T-helper 1 cell treated with Interleukin-12 subunit alpha and Interleukin-12 subunit beta and Interleukin-4 antibody, amounts not matched to agents 30 μg/mL and 1 μg/mL, for 36 hours (primary cell): ENCODE measurements around the gene SEMA3E.
"Not testable (repeated sequence)": the region's sequence is repeated elsewhere in the genome, so short reads cannot be mapped to it uniquely, and the experiment has no call there.

Experiments used
- H3K27ac Mint-ChIP-seq: one replicate; pipeline ENCODE4 v1.8.0; 2021; ENCODE audit warnings: mild to moderate bottlenecking, mixed read lengths
- H3K27me3 Mint-ChIP-seq: one replicate; pipeline ENCODE4 v1.8.0; 2021; ENCODE audit warnings: low read depth, mixed read lengths
- H3K36me3 Mint-ChIP-seq: one replicate; pipeline ENCODE4 v1.8.0; 2021; ENCODE audit warnings: low read depth, mixed read lengths
- H3K4me1 Mint-ChIP-seq: one replicate; pipeline ENCODE4 v1.8.0; 2021; ENCODE audit warnings: low read depth, mixed read lengths
- H3K4me3 Mint-ChIP-seq: one replicate; pipeline ENCODE4 v1.8.0; 2021; ENCODE audit warnings: mild to moderate bottlenecking, moderate library complexity, mixed read lengths
- H3K9me3 Mint-ChIP-seq: one replicate; pipeline ENCODE4 v1.8.0; 2021; ENCODE audit warnings: mixed read lengths

SEMA3E gene

GRCh38 chr7:83610649-83611304 is 38.2 kb downstream of the SEMA3E start:
- Mint-ChIP-seq H3K4me3 (no peak overlapping the region), H3K9me3 (no peaks in the 10 kb centered on the region), H3K27ac (no peak overlapping the region), H3K27me3 (no peaks in the 10 kb centered on the region), H3K4me1 (no peaks in the 10 kb centered on the region), H3K36me3 (no peaks in the 10 kb centered on the region)

GRCh38 chr7:83608716-83609115 is 40.2 kb downstream of the SEMA3E start:
- H3K27ac Mint-ChIP-seq, result no peak overlapping the region
- H3K9me3 Mint-ChIP-seq, result no peaks in the 10 kb centered on the region
- no peaks in the 10 kb centered on the region for H3K4me1 Mint-ChIP-seq
- no peak overlapping the region for H3K4me3 Mint-ChIP-seq
- H3K36me3 Mint-ChIP-seq, result no peaks in the 10 kb centered on the region
- H3K27me3 Mint-ChIP-seq, result no peaks in the 10 kb centered on the region

- H3K27ac Mint-ChIP-seq, result no peak overlapping the region
- H3K27me3 Mint-ChIP-seq, result no peaks in the 10 kb centered on the region
- no peaks in the 10 kb centered on the region for H3K4me1 Mint-ChIP-seq
- no peaks in the 10 kb centered on the region for H3K9me3 Mint-ChIP-seq
- H3K36me3 Mint-ChIP-seq, result no peaks in the 10 kb centered on the region
- H3K4me3 Mint-ChIP-seq, result no peak overlapping the region
These were observed 45.3 kb downstream of the SEMA3E start for GRCh38 chr7:83603649-83604048.

GRCh38 chr7:83599131-83599530 is 49.8 kb downstream of the SEMA3E start:
- H3K27me3 Mint-ChIP-seq, result no peaks in the 10 kb centered on the region
- no peaks in the 10 kb centered on the region for H3K36me3 Mint-ChIP-seq
- no peak overlapping the region for H3K27ac Mint-ChIP-seq
- no peak overlapping the region for H3K4me3 Mint-ChIP-seq
- no peaks in the 10 kb centered on the region for H3K9me3 Mint-ChIP-seq
- H3K4me1 Mint-ChIP-seq, result no peaks in the 10 kb centered on the region

- H3K36me3 Mint-ChIP-seq, result no peaks in the 10 kb centered on the region
- H3K27me3 Mint-ChIP-seq, result no peaks in the 10 kb centered on the region
- no peak overlapping the region for H3K4me3 Mint-ChIP-seq
- H3K4me1 Mint-ChIP-seq, result no peaks in the 10 kb centered on the region
- H3K27ac Mint-ChIP-seq, result no peak overlapping the region
- H3K9me3 Mint-ChIP-seq, result no peaks in the 10 kb centered on the region
These were observed 54.9 kb downstream of the SEMA3E start for GRCh38 chr7:83593921-83594475.

GRCh38 chr7:83588602-83589240 is 60.2 kb downstream of the SEMA3E start:
- no peaks in the 10 kb centered on the region for H3K4me1 Mint-ChIP-seq
- no peak overlapping the region for H3K27ac Mint-ChIP-seq
- H3K9me3 Mint-ChIP-seq, result no peaks in the 10 kb centered on the region
- H3K4me3 Mint-ChIP-seq, result no peak overlapping the region
- H3K36me3 Mint-ChIP-seq, result no peaks in the 10 kb centered on the region
- no peaks in the 10 kb centered on the region for H3K27me3 Mint-ChIP-seq

- H3K9me3 Mint-ChIP-seq, result no peaks in the 10 kb centered on the region
- no peaks in the 10 kb centered on the region for H3K36me3 Mint-ChIP-seq
- no peak overlapping the region for H3K4me3 Mint-ChIP-seq
- H3K4me1 Mint-ChIP-seq, result no peaks in the 10 kb centered on the region
- no peaks in the 10 kb centered on the region for H3K27me3 Mint-ChIP-seq
- H3K27ac Mint-ChIP-seq, result no peak overlapping the region
These were observed 62.7 kb downstream of the SEMA3E start for GRCh38 chr7:83586281-83586680.

GRCh38 chr7:83581667-83582435 is 67.1 kb downstream of the SEMA3E start:
- Mint-ChIP-seq H3K4me3 (no peak overlapping the region), H3K27me3 (no peaks in the 10 kb centered on the region), H3K36me3 (no peaks in the 10 kb centered on the region), H3K4me1 (no peaks in the 10 kb centered on the region), H3K27ac (no peak overlapping the region), H3K9me3 (no peaks in the 10 kb centered on the region)

- H3K4me1 Mint-ChIP-seq, result no peaks in the 10 kb centered on the region
- no peaks in the 10 kb centered on the region for H3K9me3 Mint-ChIP-seq
- no peaks in the 10 kb centered on the region for H3K36me3 Mint-ChIP-seq
- H3K27ac Mint-ChIP-seq, result no peak overlapping the region
- no peak overlapping the region for H3K4me3 Mint-ChIP-seq
- H3K27me3 Mint-ChIP-seq, result no peaks in the 10 kb centered on the region
These were observed 69.2 kb downstream of the SEMA3E start for GRCh38 chr7:83579740-83580139.

GRCh38 chr7:83575436-83575835 is 73.5 kb downstream of the SEMA3E start:
- H3K4me1 Mint-ChIP-seq, result no peaks in the 10 kb centered on the region
- no peaks in the 10 kb centered on the region for H3K9me3 Mint-ChIP-seq
- no peak overlapping the region for H3K27ac Mint-ChIP-seq
- H3K4me3 Mint-ChIP-seq, result no peak overlapping the region
- no peaks in the 10 kb centered on the region for H3K27me3 Mint-ChIP-seq
- H3K36me3 Mint-ChIP-seq, result no peaks in the 10 kb centered on the region

GRCh38 chr7:83574616-83575015 is 74.3 kb downstream of the SEMA3E start:
- Mint-ChIP-seq H3K27me3 (no peaks in the 10 kb centered on the region), H3K36me3 (no peaks in the 10 kb centered on the region), H3K9me3 (peaks cover 1% of the 10 kb centered on the region), H3K4me1 (no peaks in the 10 kb centered on the region), H3K4me3 (no peak overlapping the region), H3K27ac (no peak overlapping the region)

- Mint-ChIP-seq H3K27ac (no peak overlapping the region), H3K9me3 (peaks cover 7% of the 10 kb centered on the region), H3K36me3 (no peaks in the 10 kb centered on the region), H3K27me3 (no peaks in the 10 kb centered on the region), H3K4me1 (no peaks in the 10 kb centered on the region), H3K4me3 (no peak overlapping the region)
These were observed 86.0 kb downstream of the SEMA3E start for GRCh38 chr7:83562960-83563359.

- Mint-ChIP-seq H3K9me3 (peaks cover 7% of the 10 kb centered on the region), H3K36me3 (no peaks in the 10 kb centered on the region), H3K27me3 (no peaks in the 10 kb centered on the region), H3K4me3 (no peak overlapping the region), H3K27ac (no peak overlapping the region), H3K4me1 (no peaks in the 10 kb centered on the region)
These were observed 86.7 kb downstream of the SEMA3E start for GRCh38 chr7:83562289-83562688.

- Mint-ChIP-seq H3K27ac (no peak overlapping the region), H3K4me1 (no peaks in the 10 kb centered on the region), H3K27me3 (no peaks in the 10 kb centered on the region), H3K9me3 (peaks cover 4% of the 10 kb centered on the region), H3K4me3 (no peak overlapping the region), H3K36me3 (no peaks in the 10 kb centered on the region)
These were observed 89.1 kb downstream of the SEMA3E start for GRCh38 chr7:83559887-83560286.

- not testable (repeated sequence) for H3K36me3 Mint-ChIP-seq, H3K4me1 Mint-ChIP-seq, H3K9me3 Mint-ChIP-seq, H3K4me3 Mint-ChIP-seq, H3K27me3 Mint-ChIP-seq, H3K27ac Mint-ChIP-seq
These were observed 96.4 kb downstream of the SEMA3E start for GRCh38 chr7:83552556-83552955.
